ENCODE data around the gene PPARA. TPM values are rescaled to one million over a fixed set of nuclear protein-coding genes. Genes with fewer than 3 reads are reported as not detected.

Gene PPARA
- total RNA-seq, 1 donor from 2014 or later: 101 TPM

GRCh38 chr22:46289244-46289891 lies 139.0 kb downstream of the PPARA start:
- H3K4me1 ChIP-seq: peaks cover 52% of the 10 kb centered on the region
- no peaks in the 10 kb centered on the region for H3K27me3 ChIP-seq (ENCODE audit: low read depth)
- no peak for TF ChIP-seq CTCF (IDR thresholded peaks at IDR 0.05; ENCODE audit: borderline replicate concordance)
- intact Hi-C loops (cut with micrococcal nuclease): no loop called here
- peaks cover 8% of the 10 kb centered on the region for H3K9me3 ChIP-seq (replicated peaks)
- no peak overlapping the region for H3K4me3 ChIP-seq
- H3K36me3 ChIP-seq: peaks cover 69% of the 10 kb centered on the region
- H3K27ac ChIP-seq (replicated peaks): peak overlapping the region; percentile 86
- DNase-seq: no peak

DNA sequence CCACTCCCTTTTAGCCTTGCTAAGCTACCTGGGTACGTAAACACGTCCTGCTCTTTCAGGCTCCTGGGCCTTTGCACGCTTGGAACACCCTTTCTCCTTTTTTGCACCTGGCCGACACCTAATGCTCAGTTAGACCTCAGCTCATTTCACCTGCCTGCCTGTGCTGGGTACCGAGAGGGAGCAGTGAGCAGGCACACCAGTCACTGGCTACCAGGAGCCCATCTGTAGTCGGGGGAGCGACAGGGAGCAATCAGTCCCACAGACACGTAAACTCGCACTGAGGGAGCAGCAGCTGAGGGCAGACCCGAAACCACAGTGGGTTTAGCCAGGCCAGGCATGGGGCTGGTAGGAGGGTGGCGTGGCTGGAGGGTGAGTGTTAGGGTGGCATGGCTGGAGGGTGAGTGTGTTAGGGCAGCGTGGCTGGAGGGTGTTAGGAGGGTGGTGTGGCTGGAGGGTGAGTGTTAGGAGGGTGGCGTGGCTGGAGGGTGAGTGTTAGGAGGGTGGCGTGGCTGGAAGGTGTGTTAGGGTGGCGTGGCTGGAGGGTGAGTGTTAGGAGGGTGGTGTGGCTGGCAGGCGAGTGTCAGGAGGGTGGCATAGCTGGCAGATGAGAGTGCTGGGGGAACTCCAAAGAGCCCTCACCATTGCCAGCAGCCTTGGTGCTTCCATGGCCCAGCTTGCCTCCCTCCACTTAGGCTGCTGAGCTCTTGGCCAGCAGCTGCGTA lies 140.0 kb downstream of the PPARA start:
- no peak for TF ChIP-seq CTCF (IDR thresholded peaks at IDR 0.05; ENCODE audit: borderline replicate concordance)

GRCh38 chr22:46290843-46291785 lies 140.8 kb downstream of the PPARA start:
- DNase-seq: no peak
- Histone ChIP-seq H3K27me3 (ENCODE audit: low read depth) (no peaks in the 10 kb centered on the region), H3K36me3 (peaks cover 51% of the 10 kb centered on the region), H3K4me3 (no peak overlapping the region), H3K4me1 (peaks cover 60% of the 10 kb centered on the region), H3K27ac (replicated peaks) (peak overlapping the region; percentile 86), H3K9me3 (replicated peaks) (peaks cover 8% of the 10 kb centered on the region)
- TF ChIP-seq CTCF (IDR thresholded peaks at IDR 0.05; ENCODE audit: borderline replicate concordance): no peak
- intact Hi-C loops (cut with micrococcal nuclease): no loop called here

More for the DNA sequence above, 140.0 kb downstream of the PPARA start:
- peak overlapping the region; percentile 86 for H3K27ac ChIP-seq (replicated peaks)
- no peak overlapping the region for H3K4me3 ChIP-seq
- H3K36me3 ChIP-seq: peaks cover 60% of the 10 kb centered on the region
- intact Hi-C loops (cut with micrococcal nuclease): no loop called here
- H3K9me3 ChIP-seq (replicated peaks): peaks cover 8% of the 10 kb centered on the region
- no peaks in the 10 kb centered on the region for H3K27me3 ChIP-seq (ENCODE audit: low read depth)
- H3K4me1 ChIP-seq: peaks cover 52% of the 10 kb centered on the region
- DNase-seq: peak; percentile 64

DNA sequence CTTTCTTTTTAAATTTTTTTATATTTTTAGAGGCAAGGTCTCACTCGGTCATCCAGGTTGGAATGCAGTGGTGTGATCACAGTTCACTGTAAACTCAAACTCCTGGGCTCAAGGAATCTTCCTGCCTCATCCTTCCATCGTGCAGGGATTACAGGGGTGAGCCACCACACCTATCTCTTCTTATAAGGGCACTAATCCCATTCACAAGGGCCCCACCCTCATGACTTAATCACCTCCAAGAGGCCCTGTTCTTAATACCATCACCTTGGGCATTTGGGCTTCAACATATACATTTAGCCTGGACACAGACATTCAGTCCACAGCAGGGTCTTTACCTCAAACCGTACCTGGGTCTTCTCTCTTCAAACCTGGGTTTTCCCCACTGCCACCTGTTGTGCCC lies 141.8 kb downstream of the PPARA start:
- no peak for DNase-seq
- intact Hi-C loops (cut with micrococcal nuclease): no loop called here
- TF ChIP-seq CTCF (IDR thresholded peaks at IDR 0.05; ENCODE audit: borderline replicate concordance): no peak
- Histone ChIP-seq H3K4me3 (no peak overlapping the region), H3K4me1 (peaks cover 63% of the 10 kb centered on the region), H3K36me3 (peaks cover 41% of the 10 kb centered on the region), H3K9me3 (replicated peaks) (peaks cover 8% of the 10 kb centered on the region), H3K27ac (replicated peaks) (peak overlapping the region; percentile 86), H3K27me3 (ENCODE audit: low read depth) (no peaks in the 10 kb centered on the region)

- Histone ChIP-seq H3K27ac (replicated peaks) (peak overlapping the region; percentile 27), H3K27me3 (ENCODE audit: low read depth) (no peaks in the 10 kb centered on the region), H3K4me3 (no peak overlapping the region), H3K9me3 (replicated peaks) (peaks cover 8% of the 10 kb centered on the region), H3K36me3 (peaks cover 40% of the 10 kb centered on the region), H3K4me1 (peaks cover 61% of the 10 kb centered on the region)
- TF ChIP-seq CTCF (IDR thresholded peaks at IDR 0.05; ENCODE audit: borderline replicate concordance): no peak
- DNase-seq: no peak
- intact Hi-C loops (cut with micrococcal nuclease): no loop called here
These were observed 142.4 kb downstream of the PPARA start for GRCh38 chr22:46292732-46293131.

Measured in left ventricle myocardium inferior (tissue), 1 donor.